H9 (cell line): Measurements from ENCODE around the gene CHRNB4. TPM values are rescaled to one million over a fixed set of nuclear protein-coding genes. Genes with fewer than 3 reads are reported as not detected.

Experiments
- DNase-seq: peaks from one replicate; pipeline ENCODE4 v3.0.0-alpha.2; 2017
- H2AFZ ChIP-seq: one replicate; pipeline ENCODE4 v1.6.1; 2013; ENCODE audit warnings: mild to moderate bottlenecking, low read length, control low read depth, moderate library complexity
- H2AK5ac ChIP-seq: 2 replicates; pipeline ENCODE4 v1.6.1; 2013; ENCODE audit warnings: low read length, control low read depth, mixed read lengths; ENCODE audit not compliant: insufficient read length
- H2BK120ac ChIP-seq: one replicate; pipeline ENCODE4 v1.6.1; 2013; ENCODE audit warnings: low read depth, mild to moderate bottlenecking, low read length, control low read depth, inconsistent platforms; ENCODE audit not compliant: poor library complexity, severe bottlenecking
- H2BK12ac ChIP-seq: 2 replicates; pipeline ENCODE4 v1.6.1; 2013; ENCODE audit warnings: low read length, control low read depth, mixed read lengths, low read depth; ENCODE audit not compliant: insufficient read length
- H2BK15ac ChIP-seq: 2 replicates; pipeline ENCODE4 v1.6.1; 2013; ENCODE audit warnings: low read depth, low read length, control low read depth
- H2BK20ac ChIP-seq: one replicate; pipeline ENCODE4 v1.6.1; 2013; ENCODE audit warnings: low read depth, mild to moderate bottlenecking, low read length, control low read depth, inconsistent platforms; ENCODE audit not compliant: poor library complexity, severe bottlenecking
- H2BK5ac ChIP-seq: 2 replicates; pipeline ENCODE4 v1.6.1; 2013; ENCODE audit warnings: low read length, control low read depth, mixed read lengths; ENCODE audit not compliant: insufficient read length
- H3K14ac ChIP-seq: 2 replicates; pipeline ENCODE4 v1.6.1; 2013; ENCODE audit warnings: low read length, control low read depth; ENCODE audit not compliant: insufficient read depth
- H3K18ac ChIP-seq: 2 replicates; pipeline ENCODE4 v1.6.1; 2013; ENCODE audit warnings: low read depth, mild to moderate bottlenecking, mixed read lengths, low read length, control low read depth; ENCODE audit not compliant: insufficient read length
- H3K23ac ChIP-seq: 2 replicates; pipeline ENCODE4 v1.6.1; 2013; ENCODE audit warnings: low read length, control low read depth, mixed read lengths, low read depth; ENCODE audit not compliant: insufficient read length
- H3K23me2 ChIP-seq: 2 replicates; pipeline ENCODE4 v1.6.1; 2013; ENCODE audit warnings: low read depth, mild to moderate bottlenecking, mixed read lengths, low read length, control low read depth; ENCODE audit not compliant: insufficient read length, poor library complexity, severe bottlenecking
- H3K27ac ChIP-seq: 2 replicates; pipeline ENCODE4 v1.5.1; 2013; ENCODE audit warnings: low read length, control low read depth, mixed read lengths, low read depth; ENCODE audit not compliant: insufficient read length
- H3K27me3 ChIP-seq: 2 replicates; pipeline ENCODE4 v1.6.1; 2013; ENCODE audit warnings: low read length, control low read depth, inconsistent platforms; ENCODE audit not compliant: insufficient read depth
- H3K4ac ChIP-seq: 2 replicates; pipeline ENCODE4 v1.6.1; 2013; ENCODE audit warnings: low read depth, mild to moderate bottlenecking, control low read depth, inconsistent platforms, low read length, moderate library complexity
- H3K4me1 ChIP-seq: 2 replicates; pipeline ENCODE4 v1.6.1; 2013; ENCODE audit warnings: low read length, control low read depth, inconsistent platforms; ENCODE audit not compliant: insufficient read depth
- H3K4me2 ChIP-seq: 2 replicates; pipeline ENCODE4 v1.6.1; 2013; ENCODE audit warnings: low read length, control low read depth, mixed read lengths; ENCODE audit not compliant: insufficient read length, insufficient read depth
- H3K56ac ChIP-seq: 2 replicates; pipeline ENCODE4 v1.6.1; 2013; ENCODE audit warnings: low read depth, mild to moderate bottlenecking, mixed read lengths, low read length, control low read depth; ENCODE audit not compliant: insufficient read length
- H3K79me1 ChIP-seq: 2 replicates; pipeline ENCODE4 v1.6.1; 2013; ENCODE audit warnings: low read depth, mild to moderate bottlenecking, moderate library complexity, low read length, control low read depth, inconsistent platforms; ENCODE audit not compliant: insufficient read depth, poor library complexity, severe bottlenecking
- H3K79me2 ChIP-seq: 2 replicates; pipeline ENCODE4 v1.6.1; 2013; ENCODE audit warnings: low read length, control low read depth, inconsistent platforms; ENCODE audit not compliant: insufficient read depth
- H3K9ac ChIP-seq: 2 replicates; pipeline ENCODE4 v1.6.1; 2013; ENCODE audit warnings: low read length, control low read depth, mixed read lengths; ENCODE audit not compliant: insufficient read length; ENCODE audit errors: extremely low read depth
- H3K9me3 ChIP-seq: one replicate; pipeline ENCODE4 v1.6.1; 2013; ENCODE audit warnings: low read depth, low read length, inconsistent platforms; ENCODE audit not compliant: control insufficient read depth
- H3T11ph ChIP-seq: one replicate; pipeline ENCODE4 v1.6.1; 2013; ENCODE audit warnings: mild to moderate bottlenecking, low read length, control low read depth, inconsistent platforms
- H4K20me1 ChIP-seq: one replicate; pipeline ENCODE4 v1.6.1; 2013; ENCODE audit not compliant: control insufficient read depth, insufficient read length, insufficient read depth
- H4K5ac ChIP-seq: 2 replicates; pipeline ENCODE4 v1.6.1; 2013; ENCODE audit warnings: low read depth, mild to moderate bottlenecking, mixed read lengths, low read length, control low read depth; ENCODE audit not compliant: insufficient read length
- H4K8ac ChIP-seq: replicated peaks from 2 replicates; pipeline ENCODE4 v1.6.1; 2013; ENCODE audit warnings: low read length, control low read depth, mixed read lengths, low read depth; ENCODE audit not compliant: insufficient read length
- H4K91ac ChIP-seq: 2 replicates; pipeline ENCODE4 v1.6.1; 2013; ENCODE audit warnings: low read depth, mild to moderate bottlenecking, moderate library complexity, mixed read lengths, low read length, control low read depth; ENCODE audit not compliant: insufficient read length
- H3K27ac Mint-ChIP-seq, 3 experiments: 2 replicates in 2 of 3; 3 replicates in 1 of 3; pipeline ENCODE4 v1.8.0; 2020 to 2021; ENCODE audit warnings: mixed read lengths in 3 of 3, mild to moderate bottlenecking in 1 of 3, moderate library complexity in 1 of 3
- H3K27me3 Mint-ChIP-seq: 2 replicates; pipeline ENCODE4 v1.8.0; 2021; ENCODE audit warnings: low read depth, mild to moderate bottlenecking, moderate library complexity, mixed read lengths
- H3K36me3 Mint-ChIP-seq, 3 experiments: 2 replicates in 2 of 3; 3 replicates in 1 of 3; pipeline ENCODE4 v1.8.0; 2020 to 2021; ENCODE audit warnings: low read depth in 3 of 3, mixed read lengths in 3 of 3; ENCODE audit not compliant: insufficient read depth in 1 of 3
- H3K4me1 Mint-ChIP-seq, 2 experiments: 2 replicates each; pipeline ENCODE4 v1.8.0; 2020; ENCODE audit warnings: mixed read lengths in 2 of 2
- H3K4me3 Mint-ChIP-seq, 2 experiments: 2 replicates in 1 of 2; 3 replicates in 1 of 2; pipeline ENCODE4 v1.8.0; 2020 to 2021; ENCODE audit warnings: mild to moderate bottlenecking in 2 of 2, mixed read lengths in 2 of 2, moderate library complexity in 1 of 2
- H3K9me3 Mint-ChIP-seq, 2 experiments: 2 replicates in 1 of 2; 3 replicates in 1 of 2; pipeline ENCODE4 v1.8.0; 2020; ENCODE audit warnings: mild to moderate bottlenecking in 2 of 2, mixed read lengths in 2 of 2, moderate library complexity in 1 of 2
- WGBS: extraction: QIAGEN DNeasy Blood & Tissue Kit; methylation state at CpG from one replicate; pipeline ENCODE4 v1.1.7; 2013; ENCODE audit warnings: missing lambda C conversion rate, low lambda C conversion rate, mixed read lengths; ENCODE audit not compliant: insufficient read length; ENCODE audit errors: extremely low coverage; 5-methylcytosine and 5-hydroxymethylcytosine counted together
- total RNA-seq: library from RNA; stranded (reverse); gene quantifications from 2 replicates; pipeline ENCODE4 v1.2.1, GENCODE V29; 2021
- TF ChIP-seq, protein P1 (sequence below): fragments of 200-600 bp; sonication (generic); conservative IDR thresholded peaks from 3 replicates; pipeline ENCODE4 v1.8.0; 2021; ENCODE audit warnings: antibody characterized with exemption, mild to moderate bottlenecking

Gene CHRNB4
- total RNA-seq, 1 experiment from 2014 or later: 1.9 TPM

DNA sequence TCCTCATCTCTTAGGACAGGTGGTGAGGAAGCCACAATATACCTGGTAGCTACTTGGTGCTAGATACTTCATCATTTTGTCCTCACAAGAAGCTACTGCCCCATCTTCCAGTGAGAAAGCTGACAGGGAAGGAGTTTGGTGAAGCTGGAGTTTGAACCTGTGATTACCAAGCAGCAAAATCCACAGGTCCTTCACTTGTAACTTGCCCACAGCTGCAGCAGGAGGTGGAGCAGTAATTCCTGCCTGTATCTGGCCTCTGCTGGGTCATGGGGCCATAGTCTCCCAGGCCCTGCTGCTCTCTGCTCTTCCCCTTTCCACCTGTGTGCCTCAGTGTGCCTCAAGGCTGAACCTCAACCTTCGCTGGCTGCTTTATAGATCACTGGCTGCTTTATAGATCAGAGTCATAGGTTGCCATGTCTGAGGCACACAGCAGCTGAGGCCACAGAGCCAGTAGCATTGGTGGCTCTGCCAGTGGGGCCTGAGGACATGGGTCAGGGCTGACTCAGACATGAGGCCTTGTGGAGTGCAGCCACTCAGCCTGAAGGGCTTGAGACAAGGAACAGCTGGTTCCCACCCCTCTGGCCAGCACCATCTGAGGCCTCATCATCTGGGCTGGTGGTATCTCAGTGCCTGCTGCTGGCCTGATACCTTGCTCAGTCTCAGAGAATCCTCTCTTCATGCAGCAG lies 11.1 kb upstream of the CHRNB4 start:
- WGBS: no CpG with 5 or more reads among the region's 1 CpG
- Histone ChIP-seq H3K79me1 (no peaks in the 10 kb centered on the region), H3K14ac (no peak overlapping the region), H3K23ac (no peak overlapping the region), H3T11ph (no peak overlapping the region), H2AFZ (no peak overlapping the region), H3K27ac (no peak overlapping the region), H3K56ac (no peak overlapping the region), H3K23me2 (no peaks in the 10 kb centered on the region), H2AK5ac (no peak overlapping the region), H2BK12ac (no peak overlapping the region), H2BK5ac (no peak overlapping the region), H2BK20ac (no peak overlapping the region), H3K4me2 (no peak overlapping the region), H4K8ac (no peak overlapping the region), H2BK15ac (no peak overlapping the region), H3K27me3 (no peaks in the 10 kb centered on the region), H3K4ac (no peak overlapping the region), H4K5ac (no peak overlapping the region), H4K91ac (no peak overlapping the region), H3K79me2 (no peaks in the 10 kb centered on the region), H3K9ac (no peak overlapping the region), H2BK120ac (no peak overlapping the region), H4K20me1 (no peaks in the 10 kb centered on the region), H3K18ac (no peak overlapping the region), H3K4me1 (no peaks in the 10 kb centered on the region), H3K9me3 (no peaks in the 10 kb centered on the region)
- peaks cover 16% of the 10 kb centered on the region for H3K27me3 Mint-ChIP-seq
- TF ChIP-seq, protein P1, sequence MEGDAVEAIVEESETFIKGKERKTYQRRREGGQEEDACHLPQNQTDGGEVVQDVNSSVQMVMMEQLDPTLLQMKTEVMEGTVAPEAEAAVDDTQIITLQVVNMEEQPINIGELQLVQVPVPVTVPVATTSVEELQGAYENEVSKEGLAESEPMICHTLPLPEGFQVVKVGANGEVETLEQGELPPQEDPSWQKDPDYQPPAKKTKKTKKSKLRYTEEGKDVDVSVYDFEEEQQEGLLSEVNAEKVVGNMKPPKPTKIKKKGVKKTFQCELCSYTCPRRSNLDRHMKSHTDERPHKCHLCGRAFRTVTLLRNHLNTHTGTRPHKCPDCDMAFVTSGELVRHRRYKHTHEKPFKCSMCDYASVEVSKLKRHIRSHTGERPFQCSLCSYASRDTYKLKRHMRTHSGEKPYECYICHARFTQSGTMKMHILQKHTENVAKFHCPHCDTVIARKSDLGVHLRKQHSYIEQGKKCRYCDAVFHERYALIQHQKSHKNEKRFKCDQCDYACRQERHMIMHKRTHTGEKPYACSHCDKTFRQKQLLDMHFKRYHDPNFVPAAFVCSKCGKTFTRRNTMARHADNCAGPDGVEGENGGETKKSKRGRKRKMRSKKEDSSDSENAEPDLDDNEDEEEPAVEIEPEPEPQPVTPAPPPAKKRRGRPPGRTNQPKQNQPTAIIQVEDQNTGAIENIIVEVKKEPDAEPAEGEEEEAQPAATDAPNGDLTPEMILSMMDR: no peak
- no peaks in the 10 kb centered on the region; a peak in 1 of 5 replicates for H3K9me3 Mint-ChIP-seq
- H3K36me3 Mint-ChIP-seq: no peaks in the 10 kb centered on the region
- H3K27ac Mint-ChIP-seq: no peak overlapping the region
- H3K4me3 Mint-ChIP-seq: no peak overlapping the region
- no peak for DNase-seq
- H3K4me1 Mint-ChIP-seq: peaks cover 0 to 7% of the 10 kb centered on the region in 2 experiments; a peak in 2 of 4 replicates
